Uterus (tissue), 2 donors: ENCODE results near the gene FLVCR2.

ENCODE experiments used
- CTCF ChIP-seq, 4 experiments: fragments of 200-600 bp in 2 of 4; fragments of 450-650 bp in 2 of 4; sonication (generic) in 2 of 4; IDR thresholded peaks; one replicate each; pipeline ENCODE4 v1.5.1; 2016 to 2019; ENCODE audit warnings: antibody characterized with exemption in 4 of 4, mild to moderate bottlenecking in 2 of 4, moderate library complexity in 1 of 4
- POLR2A ChIP-seq, 2 donors: fragments of 450-650 bp; IDR thresholded peaks; one replicate each; pipeline ENCODE4 v1.6.1; 2016; ENCODE audit warnings: antibody characterized with exemption in 2 of 2, mild to moderate bottlenecking in 1 of 2, moderate library complexity in 1 of 2

- TF ChIP-seq CTCF (IDR thresholded peaks at IDR 0.05) (no peak), POLR2A (IDR thresholded peaks at IDR 0.05) (no peak)
Measured at GRCh38 chr14:75658957-75659356, 80.5 kb downstream of the FLVCR2 start.
